Glutamatergic neuron (in vitro differentiated cells): ENCODE measurements around the gene CDH22. TPM values are rescaled to one million over a fixed set of nuclear protein-coding genes. Genes with fewer than 3 reads are reported as not detected.

Experiments
- DNase-seq: peaks from one replicate; pipeline ENCODE4 v3.0.0; 2022
- H3K27ac Mint-ChIP-seq: one replicate; pipeline ENCODE4 v1.8.0; 2020; ENCODE audit warnings: mild to moderate bottlenecking, mixed read lengths, inconsistent platforms; ENCODE audit not compliant: unreplicated experiment
- H3K27me3 Mint-ChIP-seq: one replicate; pipeline ENCODE4 v1.8.0; 2020; ENCODE audit warnings: mild to moderate bottlenecking, moderate library complexity, mixed read lengths, inconsistent platforms; ENCODE audit not compliant: unreplicated experiment
- H3K36me3 Mint-ChIP-seq: one replicate; pipeline ENCODE4 v1.8.0; 2020; ENCODE audit warnings: mild to moderate bottlenecking, mixed read lengths, inconsistent platforms; ENCODE audit not compliant: unreplicated experiment
- H3K4me1 Mint-ChIP-seq: one replicate; pipeline ENCODE4 v1.8.0; 2020; ENCODE audit warnings: mild to moderate bottlenecking, low read depth, mixed read lengths, inconsistent platforms; ENCODE audit not compliant: unreplicated experiment
- H3K4me3 Mint-ChIP-seq: one replicate; pipeline ENCODE4 v1.8.0; 2020; ENCODE audit warnings: mild to moderate bottlenecking, mixed read lengths, inconsistent platforms; ENCODE audit not compliant: unreplicated experiment
- H3K9me3 Mint-ChIP-seq: one replicate; pipeline ENCODE4 v1.8.0; 2020; ENCODE audit warnings: mild to moderate bottlenecking, moderate library complexity, mixed read lengths, inconsistent platforms; ENCODE audit not compliant: unreplicated experiment
- CTCF ChIP-seq: fragments of 200-600 bp; sonication (generic); IDR thresholded peaks from one replicate; pipeline ENCODE4 v1.5.0; 2021; ENCODE audit not compliant: partially characterized antibody, unreplicated experiment
- total RNA-seq: library from RNA; stranded (reverse); fragmentation: NEBNext Ultra II Directional; extraction: Animal tissue kit (Norgen Biotek cat#: 25700); gene quantifications from one replicate; pipeline ENCODE4 v1.2.1, GENCODE V29; 2021; ENCODE audit not compliant: unreplicated experiment

The CDH22 gene
- total RNA-seq, 1 donor from 2014 or later = 7.9 TPM

GRCh38 chr20:46139908-46140482 is 168.3 kb downstream of the CDH22 start:
- Mint-ChIP-seq H3K36me3 (no peaks in the 10 kb centered on the region), H3K27ac (no peak overlapping the region), H3K4me3 (no peak overlapping the region), H3K9me3 (peaks cover 4% of the 10 kb centered on the region), H3K4me1 (peaks cover 38% of the 10 kb centered on the region), H3K27me3 (peaks cover 14% of the 10 kb centered on the region)
- no peak for TF ChIP-seq CTCF
- DNase-seq = no peak

- no peaks in the 10 kb centered on the region for H3K36me3 Mint-ChIP-seq
- no peak overlapping the region for H3K27ac Mint-ChIP-seq
- peaks cover 2% of the 10 kb centered on the region for H3K9me3 Mint-ChIP-seq
- no peak for TF ChIP-seq CTCF
- peaks cover 13% of the 10 kb centered on the region for H3K27me3 Mint-ChIP-seq
- H3K4me1 Mint-ChIP-seq = peaks cover 41% of the 10 kb centered on the region
- H3K4me3 Mint-ChIP-seq = peak overlapping the region; percentile 3
- no peak for DNase-seq
These were observed 168.9 kb downstream of the CDH22 start for GRCh38 chr20:46139266-46139889.

GRCh38 chr20:46137816-46138215 is 170.5 kb downstream of the CDH22 start:
- Mint-ChIP-seq H3K27ac (no peak overlapping the region), H3K4me1 (peaks cover 42% of the 10 kb centered on the region), H3K9me3 (peaks cover 2% of the 10 kb centered on the region), H3K27me3 (peaks cover 12% of the 10 kb centered on the region), H3K36me3 (no peaks in the 10 kb centered on the region), H3K4me3 (no peak overlapping the region)
- DNase-seq = no peak
- TF ChIP-seq CTCF = no peak

GRCh38 chr20:46135856-46136633 is 172.3 kb downstream of the CDH22 start:
- peaks cover 3% of the 10 kb centered on the region for H3K9me3 Mint-ChIP-seq
- no peaks in the 10 kb centered on the region for H3K36me3 Mint-ChIP-seq
- peaks cover 32% of the 10 kb centered on the region for H3K4me1 Mint-ChIP-seq
- no peak overlapping the region for H3K27ac Mint-ChIP-seq
- H3K4me3 Mint-ChIP-seq = peak overlapping the region; percentile 15
- H3K27me3 Mint-ChIP-seq = peaks cover 14% of the 10 kb centered on the region
- no peak for TF ChIP-seq CTCF
- DNase-seq = no peak

- no peak for TF ChIP-seq CTCF
- Mint-ChIP-seq H3K9me3 (peaks cover 3% of the 10 kb centered on the region), H3K36me3 (no peaks in the 10 kb centered on the region), H3K27ac (no peak overlapping the region), H3K27me3 (peaks cover 14% of the 10 kb centered on the region), H3K4me3 (no peak overlapping the region), H3K4me1 (peaks cover 37% of the 10 kb centered on the region)
- no peak for DNase-seq
These were observed 173.6 kb downstream of the CDH22 start for GRCh38 chr20:46134716-46135115.
